Hematopoietic multipotent progenitor cell treated with erythropoietin and hydrocortisone succinate and interleukin-3 and kit ligand, for 6 days (in vitro differentiated cells): ENCODE data around the gene E4F1.

ENCODE experiments used
- DNase-seq: peaks from one replicate; pipeline ENCODE4 v3.0.0-alpha.2; 2015

E4F1 gene

DNA sequence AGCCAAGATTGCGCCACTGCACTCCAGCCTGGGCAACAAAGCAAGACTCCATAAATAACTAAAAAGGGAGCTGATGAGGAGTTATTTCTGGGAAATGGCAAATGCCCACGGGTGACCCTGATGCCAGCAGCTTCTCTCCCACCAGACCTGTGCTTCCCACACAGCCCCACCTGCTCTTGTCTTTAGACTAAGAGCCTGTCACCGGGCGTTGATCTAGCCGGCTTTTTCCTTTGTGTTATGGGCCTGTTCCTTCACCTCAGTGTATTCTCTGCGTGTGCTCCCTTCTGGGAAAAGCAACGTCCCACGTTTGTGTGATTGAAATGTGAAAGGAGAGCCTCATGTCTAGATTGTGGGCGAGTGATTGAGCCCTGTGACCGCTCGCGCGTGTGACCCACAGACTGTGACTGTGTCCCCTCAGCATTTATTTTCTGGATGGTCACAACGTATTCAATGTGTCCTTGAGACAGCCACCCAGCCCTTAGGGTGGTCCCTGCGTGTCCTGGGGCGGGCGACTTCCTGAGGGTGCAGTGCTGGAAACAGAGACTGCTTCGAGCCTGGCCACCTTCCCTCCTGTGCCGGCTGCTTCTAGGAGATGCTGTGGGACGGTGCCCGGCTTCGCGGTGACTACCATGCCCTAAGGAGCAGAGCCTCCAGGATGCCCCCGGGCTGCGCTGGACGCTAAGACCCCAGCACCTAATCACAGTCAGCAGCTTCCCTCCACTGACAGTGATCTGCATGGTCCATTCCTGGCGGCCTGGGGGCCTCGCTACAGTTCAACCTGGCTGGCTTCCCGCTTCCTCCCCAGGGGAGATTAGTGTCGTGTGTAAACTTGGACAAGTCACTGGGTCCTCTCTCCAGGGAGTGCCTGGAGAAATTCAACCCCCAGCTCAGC is 52.3 kb downstream of the E4F1 start:
- DNase-seq: no peak

DNA sequence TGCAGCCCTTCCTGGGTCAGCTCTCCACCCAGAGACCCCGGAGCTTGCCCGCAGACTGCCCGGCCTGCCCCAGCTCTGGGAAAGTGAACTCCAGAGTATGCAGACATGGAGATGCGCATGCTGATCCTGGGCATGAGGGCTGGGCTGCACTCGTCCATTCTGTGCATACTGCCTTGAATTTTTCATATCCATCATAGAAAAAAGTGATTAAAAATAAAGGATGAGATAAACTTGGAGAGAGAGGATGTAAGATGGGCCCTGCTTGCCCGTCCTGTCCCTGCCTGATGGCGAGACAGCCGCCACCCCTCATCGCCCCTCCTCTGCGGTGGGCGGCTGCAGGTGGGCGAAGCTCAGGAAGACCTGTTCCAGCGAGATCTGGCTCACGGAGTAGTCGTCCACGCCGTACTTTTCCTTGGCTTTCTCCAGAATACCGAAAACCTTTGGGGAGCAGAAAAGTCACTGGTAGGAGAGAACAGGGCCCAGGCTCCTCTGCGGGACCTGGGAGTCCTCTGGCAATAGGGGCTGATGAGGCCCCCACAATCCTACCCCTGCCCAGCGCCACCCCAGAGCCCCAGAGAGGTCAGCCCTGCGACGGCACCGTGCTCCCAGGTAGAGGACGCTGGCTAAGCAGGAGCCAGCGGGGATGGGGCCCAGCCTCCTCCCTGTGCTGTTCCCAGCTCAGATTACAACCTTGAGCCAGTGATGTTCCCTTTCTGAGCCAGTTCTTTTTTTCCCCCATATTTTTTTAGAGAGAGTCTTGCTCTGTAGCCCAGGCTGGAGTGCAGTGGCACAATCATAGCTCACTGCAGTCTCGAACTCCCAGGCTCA is 53.2 kb downstream of the E4F1 start:
- DNase-seq: no peak

DNA sequence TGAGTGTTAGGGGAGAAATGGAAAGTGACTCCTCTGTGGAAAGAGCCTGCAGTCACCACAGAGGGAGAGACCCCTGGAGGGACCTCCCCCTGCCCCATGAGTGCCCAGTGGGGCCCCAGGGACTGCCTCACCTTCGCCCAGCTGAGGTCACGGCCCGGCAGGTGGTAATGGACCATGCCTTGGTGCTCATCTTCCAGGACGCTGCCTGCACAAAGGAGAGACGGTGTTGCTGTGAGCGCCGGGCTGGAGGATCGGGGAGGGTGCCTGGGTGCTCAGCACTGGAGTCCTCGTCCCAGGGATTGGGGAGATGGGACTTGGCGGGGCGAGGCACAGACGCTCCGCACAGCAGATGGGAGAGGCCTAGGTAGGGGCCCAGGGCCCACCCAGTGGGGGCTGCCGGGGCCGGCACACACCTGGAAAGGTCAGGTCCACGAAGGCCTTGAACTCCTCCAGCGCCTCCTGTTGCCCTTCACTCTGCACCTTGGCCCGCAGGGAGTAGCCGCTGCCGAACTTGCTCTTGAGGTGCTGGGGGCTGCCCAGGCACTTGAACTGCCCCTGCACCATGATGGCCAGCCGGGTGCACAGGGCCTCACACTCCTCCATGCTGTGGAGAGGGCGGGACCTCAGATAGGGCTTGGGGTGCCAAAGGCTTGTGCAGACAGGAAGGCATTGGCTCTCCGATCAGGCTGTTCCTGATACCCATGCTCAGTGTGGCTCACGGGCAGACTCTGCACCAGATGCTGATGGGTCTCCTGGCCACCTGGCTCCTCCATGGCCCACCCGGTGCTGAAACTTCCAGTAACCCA is 54.3 kb downstream of the E4F1 start:
- no peak for DNase-seq

DNA sequence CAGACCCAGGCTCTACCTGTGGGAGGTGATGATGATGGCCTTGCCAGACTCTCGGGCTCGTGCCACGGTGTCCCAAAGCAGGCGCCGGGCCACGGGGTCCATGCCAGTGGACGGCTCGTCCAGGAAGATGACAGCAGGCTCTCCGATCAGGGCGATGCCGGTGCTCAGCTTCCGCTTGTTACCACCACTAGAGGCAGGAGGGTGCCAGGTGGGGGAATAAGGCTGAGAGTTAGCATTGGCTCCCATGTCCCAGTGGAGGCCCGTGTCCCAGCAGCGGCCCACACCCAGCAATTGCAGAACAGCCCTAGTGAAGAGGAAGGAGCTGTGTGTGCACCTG is 54.8 kb downstream of the E4F1 start:
- no peak for DNase-seq

- DNase-seq: no peak
These were observed 55.8 kb downstream of the E4F1 start for GRCh38 chr16:2278956-2279800.

DNA sequence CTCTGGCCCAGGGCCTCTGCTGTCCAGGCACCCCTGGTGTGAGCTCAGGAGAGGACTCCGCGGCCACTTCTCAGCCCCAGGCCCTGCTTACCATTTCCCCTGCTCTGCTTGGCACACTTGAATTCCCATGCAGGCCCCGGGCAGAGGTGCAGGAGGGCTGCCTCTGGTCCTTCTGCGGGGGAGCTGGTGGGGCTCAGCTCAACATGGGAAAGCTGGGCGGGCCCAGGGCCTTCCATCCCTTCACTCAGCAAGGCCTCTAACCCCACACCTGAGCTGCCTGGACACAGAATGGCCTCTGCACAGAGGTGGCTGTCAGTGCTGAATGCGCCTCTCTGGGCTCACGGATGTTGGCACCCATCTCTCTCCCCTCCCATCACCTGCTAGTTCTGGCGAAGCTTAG is 57.1 kb downstream of the E4F1 start:
- no peak for DNase-seq

DNA sequence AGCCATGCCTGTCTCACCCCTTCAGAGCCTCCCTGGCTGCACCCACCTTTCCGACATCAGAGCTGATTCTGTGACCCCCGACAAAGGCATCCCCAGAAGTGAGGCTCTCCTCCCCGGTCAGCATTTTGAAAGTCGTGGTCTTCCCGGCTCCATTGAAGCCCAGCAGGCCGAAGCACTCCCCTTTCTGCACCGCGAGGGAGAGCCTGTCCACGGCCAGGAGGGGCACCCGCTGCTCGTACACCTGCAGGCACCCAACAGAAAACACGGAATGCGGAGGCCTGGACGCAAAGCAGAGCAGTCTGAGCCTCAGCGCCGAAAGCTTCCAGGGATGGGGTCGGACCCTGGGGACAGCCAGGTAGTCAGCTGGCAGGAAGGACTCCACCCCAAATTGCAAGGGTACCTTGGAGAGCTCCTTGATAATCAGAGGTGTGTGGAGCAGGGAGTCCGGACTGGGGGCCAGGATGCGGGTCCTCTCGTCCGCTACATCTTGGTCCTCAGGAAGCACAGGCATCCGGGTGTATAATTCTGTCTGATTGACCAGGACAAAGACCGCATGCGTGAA is 57.7 kb downstream of the E4F1 start:
- DNase-seq: no peak

GRCh38 chr16:2282262-2282661 is 58.9 kb downstream of the E4F1 start:
- DNase-seq: no peak

GRCh38 chr16:2282866-2283555 is 59.6 kb downstream of the E4F1 start:
- DNase-seq: no peak

- DNase-seq: no peak
These were observed 60.8 kb downstream of the E4F1 start for GRCh38 chr16:2284001-2284770.

- DNase-seq: no peak
These were observed 61.6 kb downstream of the E4F1 start for GRCh38 chr16:2284797-2285576.
